HG02678 (cell line): ENCODE results near the gene MMP19.
"Not testable (repeated sequence)": the region's sequence is repeated elsewhere in the genome, so short reads cannot be mapped to it uniquely, and the experiment has no call there.

Experiments used
- ATAC-seq: cut with Tn5 transposase; IDR thresholded peaks from one replicate; pipeline ENCODE4 v1.9.1; 2021; ENCODE audit warnings: mild to moderate bottlenecking, moderate library complexity; ENCODE audit not compliant: unreplicated experiment

The MMP19 gene

DNA sequence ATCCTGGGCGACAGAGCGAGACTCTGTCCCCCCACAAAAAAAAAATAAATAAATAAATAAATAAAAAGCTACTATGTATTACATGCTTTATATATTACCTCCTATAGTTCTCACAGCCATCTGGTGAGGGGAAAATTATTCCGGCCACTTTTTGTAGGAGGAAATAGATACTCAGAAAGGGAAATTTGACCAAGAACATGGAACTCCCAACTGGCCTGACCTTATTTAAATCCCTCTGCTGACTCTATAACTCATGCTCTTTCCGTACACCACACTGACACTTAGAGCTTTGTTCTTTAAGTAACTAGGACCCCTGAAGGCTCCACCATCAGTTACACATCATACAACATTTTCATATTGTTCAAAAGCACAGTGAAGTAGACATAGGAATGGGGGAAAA lies 2.2 kb upstream of the MMP19 start:
- ATAC-seq = no peak

DNA sequence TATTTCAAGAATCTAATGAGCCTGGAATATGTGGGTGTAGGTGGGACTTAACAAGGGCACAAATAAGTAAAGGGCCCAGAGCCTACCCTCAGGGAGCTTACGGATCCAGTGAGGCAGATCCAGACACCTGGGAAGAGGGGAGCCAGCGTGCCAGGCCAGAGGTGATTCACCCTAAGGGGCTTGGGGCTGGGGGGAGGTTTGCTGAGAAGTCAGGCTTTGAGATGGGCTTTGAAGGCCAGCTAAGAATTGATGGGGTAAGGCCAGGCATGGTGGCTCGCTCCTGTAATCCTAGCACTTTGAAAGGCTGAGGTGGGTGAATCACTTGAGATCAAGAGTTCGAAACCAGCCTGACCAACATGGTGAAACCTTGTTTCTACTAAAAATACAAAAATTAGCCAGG lies 695 bp upstream of the MMP19 start:
- ATAC-seq = no peak

DNA sequence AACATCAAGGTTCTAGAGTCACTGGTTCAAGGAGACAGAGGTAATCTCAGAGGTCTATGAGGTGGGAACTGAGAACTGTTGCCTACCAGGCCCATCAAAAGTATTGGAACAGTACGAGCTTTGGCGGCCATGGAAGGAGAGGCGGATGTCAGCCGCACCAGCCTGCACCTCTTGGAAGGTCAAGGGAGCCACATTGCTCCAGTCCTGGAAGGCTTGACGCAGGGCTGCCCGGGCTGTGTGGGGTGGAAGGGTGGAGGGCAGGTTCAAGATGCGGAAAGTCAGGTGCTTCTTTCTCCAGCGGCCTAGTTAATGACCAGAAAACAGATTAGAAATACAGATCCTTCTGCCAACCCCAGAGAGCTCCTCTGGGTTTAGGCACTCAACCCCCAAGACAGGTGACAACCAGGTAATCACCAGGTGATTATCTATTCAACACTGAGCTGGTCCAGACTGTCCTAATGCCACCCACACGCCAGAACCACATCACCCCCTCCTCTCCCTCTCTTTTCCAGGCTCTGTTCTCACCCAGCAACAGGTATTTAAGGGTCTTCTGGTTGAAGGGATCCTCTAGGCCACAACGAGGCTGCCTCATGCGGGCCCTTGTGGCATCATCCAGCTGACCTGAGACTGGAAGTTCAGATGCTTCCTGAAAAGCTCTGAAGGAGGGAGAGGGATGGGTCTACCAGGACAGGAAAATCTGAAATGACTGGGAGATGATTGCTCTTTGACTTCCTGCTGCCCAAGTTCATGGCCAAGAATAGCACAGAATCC lies 2.0 kb downstream of the MMP19 start:
- no peak for ATAC-seq

DNA sequence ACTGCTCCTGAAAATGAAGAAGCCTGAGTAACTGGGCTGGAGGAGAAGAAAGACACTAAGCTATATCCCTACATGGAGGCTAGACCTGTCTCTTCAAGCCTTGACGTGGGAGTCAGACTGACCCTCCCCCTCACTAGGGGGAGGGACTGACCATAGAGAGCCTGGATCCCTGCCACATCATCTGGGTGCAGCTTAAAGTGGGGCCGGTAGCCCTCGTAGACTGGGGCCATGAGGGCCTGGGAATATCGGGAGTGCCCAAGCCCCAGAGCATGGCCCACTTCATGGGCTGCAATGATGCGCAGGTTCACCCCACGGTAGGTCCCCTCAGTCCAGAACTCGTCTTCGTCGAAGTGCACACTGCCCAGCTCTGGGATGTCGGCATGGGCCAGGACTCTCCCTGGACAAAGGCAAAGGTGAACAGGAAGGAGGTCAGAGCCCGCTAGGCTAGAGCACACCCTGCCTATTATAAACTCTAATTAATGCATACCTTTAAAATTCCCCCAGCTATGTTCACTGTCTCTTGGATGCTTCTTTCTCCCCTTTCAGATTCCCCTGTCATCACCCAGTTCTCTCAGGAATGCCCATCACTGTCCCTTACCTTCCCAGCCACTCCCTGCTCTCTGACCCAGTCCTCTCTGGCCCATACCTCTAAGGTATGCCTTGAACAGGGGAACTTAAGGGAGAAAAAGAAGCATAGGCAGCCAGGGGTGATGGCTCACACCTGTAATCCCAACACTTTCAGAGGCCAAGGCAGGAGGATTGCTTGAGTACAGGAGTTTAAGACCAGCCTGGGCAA lies 3.2 kb downstream of the MMP19 start:
- no peak for ATAC-seq

DNA sequence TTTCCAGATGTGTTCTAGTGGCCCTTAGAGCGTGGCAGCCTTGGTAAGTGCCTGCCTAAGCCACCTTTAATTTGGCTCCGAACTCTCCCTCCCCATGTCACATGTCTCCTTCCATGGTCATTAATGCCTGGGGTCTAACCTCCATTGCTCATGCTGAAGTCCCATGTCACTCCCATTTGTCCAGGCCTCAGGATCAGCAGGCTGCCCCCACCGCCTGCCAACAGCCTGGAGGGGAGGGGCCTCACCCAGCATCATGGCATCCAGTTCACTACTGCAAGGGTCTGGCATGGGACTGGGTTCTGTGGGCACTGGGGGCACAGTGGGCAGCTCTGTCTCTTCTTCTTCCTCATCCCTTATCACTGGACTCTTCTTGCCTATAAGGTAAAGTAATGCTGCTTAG lies 4.4 kb downstream of the MMP19 start:
- ATAC-seq = no peak

DNA sequence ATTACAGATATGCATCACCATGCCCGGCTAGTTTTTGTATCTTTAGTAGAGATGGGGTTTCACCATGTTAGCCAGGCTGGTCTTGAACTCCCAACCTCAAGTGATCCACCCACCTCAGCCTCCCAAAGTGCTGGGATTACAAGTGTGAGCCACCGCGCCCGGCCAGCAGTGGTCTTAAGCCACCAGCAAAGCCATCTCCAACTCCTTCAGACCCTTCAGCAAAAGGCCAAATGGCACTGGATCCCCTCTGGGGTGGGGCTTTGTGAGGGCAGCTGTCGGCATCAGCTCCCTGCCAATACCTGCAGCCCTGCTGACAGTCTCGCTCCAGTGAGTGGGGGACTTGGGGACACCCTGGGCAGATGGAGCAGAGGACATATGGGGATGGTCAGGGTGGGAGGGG lies 8.3 kb downstream of the MMP19 start:
- not testable (repeated sequence) for ATAC-seq

DNA sequence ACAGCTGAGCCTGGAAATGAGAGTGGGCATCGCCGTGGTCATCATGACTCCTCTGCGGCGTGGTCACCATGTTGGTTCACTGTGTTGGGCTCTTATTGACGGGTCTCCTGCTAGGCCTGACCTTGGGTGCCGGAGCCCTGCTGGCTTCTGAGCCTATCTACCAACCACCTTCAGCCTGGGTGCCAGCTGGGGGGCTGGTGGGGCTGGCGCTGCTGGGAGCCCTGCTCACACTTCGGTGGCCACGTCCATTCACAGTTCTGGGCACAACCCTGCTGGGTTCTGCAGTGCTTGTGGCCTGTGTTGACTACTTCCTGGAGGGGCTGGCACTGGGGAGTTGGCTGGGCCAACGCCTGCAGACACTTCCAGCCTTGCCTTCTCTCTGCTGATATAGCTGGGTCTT lies 9.7 kb downstream of the MMP19 start:
- ATAC-seq = no peak

DNA sequence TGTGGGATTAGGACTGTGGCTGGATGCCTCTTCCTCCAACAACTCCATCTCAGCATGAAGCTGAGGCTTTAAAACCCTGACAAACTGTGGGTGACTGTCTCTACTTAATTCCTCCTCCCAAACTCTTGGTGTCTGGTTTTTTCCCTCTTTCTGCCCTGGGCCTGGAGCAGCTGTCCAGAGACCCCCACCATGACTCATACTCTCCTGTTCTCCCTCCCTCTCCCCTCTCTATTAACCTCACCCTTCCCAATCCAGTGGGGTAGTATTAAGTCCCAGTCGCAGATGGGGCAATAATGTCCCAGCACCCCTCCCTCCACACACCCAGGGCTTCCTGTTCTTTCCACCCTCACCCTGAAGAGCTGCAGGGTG lies 11.3 kb downstream of the MMP19 start:
- no peak for ATAC-seq

DNA sequence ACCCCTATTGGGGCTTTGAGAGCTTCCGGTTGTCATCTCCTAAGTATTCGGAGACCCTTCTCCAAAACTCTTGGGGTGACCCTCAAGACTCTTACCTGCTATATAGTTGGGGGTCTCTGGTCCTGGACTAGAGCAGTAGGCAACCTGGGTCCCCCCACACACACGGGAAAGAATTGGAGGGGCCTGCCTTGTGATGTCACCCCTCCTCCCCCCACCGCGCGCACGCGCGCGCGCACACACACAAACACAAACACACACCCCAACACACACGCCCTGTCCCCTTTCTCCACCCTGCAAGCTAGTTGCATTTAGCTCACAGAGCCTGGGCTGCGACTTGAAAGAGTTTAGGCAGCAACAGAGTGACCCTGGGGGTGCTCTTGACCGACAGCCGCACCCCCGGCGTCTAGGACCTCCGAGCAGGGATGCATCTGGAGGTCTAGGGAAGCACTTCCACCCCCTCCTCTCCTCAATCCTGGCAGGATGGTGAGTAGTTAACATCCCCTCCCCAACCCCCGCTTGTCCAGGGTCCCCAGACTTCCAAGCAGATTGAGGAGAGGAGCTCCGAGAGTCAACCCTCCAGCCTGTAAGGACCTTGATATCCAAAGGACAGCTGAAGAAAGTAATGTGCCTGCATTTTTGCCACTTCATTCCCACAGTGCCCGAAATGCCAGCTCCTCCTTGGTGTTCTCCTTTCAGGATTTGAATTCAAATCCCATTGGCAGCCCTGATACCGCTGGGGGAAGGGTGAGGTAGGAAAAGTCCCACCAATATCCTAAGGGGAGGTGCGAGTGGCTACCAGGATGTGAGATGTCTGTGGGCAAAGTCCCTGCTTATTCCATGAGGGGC lies 11.9 kb downstream of the MMP19 start:
- no peak for ATAC-seq

DNA sequence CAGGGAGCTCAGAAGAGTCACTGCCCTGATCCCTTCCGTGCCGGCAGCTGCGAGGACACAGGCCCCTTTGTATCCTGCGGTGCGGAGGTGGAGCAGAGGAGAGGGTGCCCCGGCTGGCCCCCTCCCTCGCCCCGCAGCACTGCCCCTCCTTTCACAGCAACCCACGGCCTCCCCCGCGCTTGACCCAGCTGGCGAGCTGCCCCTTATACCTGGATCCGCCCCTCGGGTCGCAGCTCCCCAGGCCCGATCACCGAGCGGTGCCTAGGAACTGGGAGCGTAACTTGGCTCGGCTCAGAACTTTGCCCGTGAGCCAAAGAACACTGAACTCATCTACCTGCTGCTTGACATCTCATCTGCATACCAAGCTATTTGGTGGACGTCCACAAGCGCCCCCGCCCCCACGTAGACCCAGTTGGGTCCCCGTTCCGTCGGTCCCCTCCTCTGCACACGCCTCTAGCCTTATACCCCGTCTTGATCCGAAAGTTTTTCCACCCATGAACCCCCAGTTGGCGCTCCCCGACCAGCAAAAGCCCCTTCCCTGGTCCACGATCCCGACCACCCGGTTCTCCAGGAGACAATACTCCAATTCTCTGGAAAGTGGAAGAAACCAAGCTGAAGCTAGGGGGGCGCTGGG lies 12.7 kb downstream of the MMP19 start:
- peak; percentile 22 for ATAC-seq

DNA sequence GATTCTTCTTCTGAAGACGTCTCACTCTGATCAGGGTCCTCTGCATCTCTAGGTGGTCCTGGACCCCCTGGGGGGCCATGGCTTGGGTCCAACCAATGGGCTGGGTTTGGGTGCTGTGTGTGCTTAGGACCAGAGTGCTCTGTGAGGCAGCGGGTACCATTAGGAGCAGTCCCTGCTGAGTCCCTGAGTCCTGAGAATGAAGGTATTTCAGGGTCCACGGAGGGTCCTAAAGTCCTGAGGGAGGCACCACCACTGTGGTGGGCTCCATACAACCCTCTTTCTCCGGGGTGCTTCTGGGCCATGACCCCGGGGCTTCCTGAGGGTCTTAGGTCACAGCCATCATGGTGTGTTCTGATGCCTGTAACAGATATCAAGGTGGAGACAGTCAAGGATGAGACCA lies 14.4 kb downstream of the MMP19 start:
- ATAC-seq = no peak

DNA sequence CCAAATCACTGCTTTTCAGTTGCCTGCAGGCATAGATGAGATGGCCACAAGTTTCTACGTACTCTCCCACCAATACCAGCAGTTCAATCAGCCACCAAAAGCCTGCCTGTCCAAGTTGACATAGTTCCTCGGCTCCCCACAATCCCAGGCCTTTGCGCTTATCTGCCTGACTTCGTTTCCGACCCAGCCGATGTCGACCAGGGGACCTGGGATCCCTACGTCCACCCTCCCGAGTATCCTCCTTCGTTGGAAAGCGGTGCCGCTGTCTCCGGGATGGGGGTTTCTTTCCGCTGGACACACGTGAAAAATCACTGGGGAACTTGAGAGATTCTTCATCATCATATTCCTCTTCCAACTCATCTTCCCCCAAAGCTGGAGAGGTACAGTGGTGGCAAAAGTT lies 14.9 kb downstream of the MMP19 start:
- ATAC-seq = no peak

DNA sequence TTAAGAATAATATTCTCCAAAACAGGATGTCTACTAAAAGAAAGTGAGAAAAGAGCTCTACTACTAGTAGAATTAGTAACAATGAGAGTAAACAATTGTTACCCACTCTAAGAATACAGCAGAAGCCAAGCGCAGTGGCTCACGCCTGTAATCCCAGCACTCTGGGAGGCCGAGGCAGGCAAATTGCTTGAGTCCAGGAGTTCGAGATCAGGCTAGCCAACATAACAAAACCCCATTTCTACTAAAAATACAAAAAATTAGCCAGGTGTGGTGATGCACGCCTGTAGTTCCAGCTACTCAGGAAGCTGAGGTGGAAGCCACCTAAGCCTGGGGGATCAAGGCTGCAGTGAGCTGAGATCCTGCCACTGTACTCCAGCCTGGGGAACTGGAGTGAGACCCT lies 18.0 kb downstream of the MMP19 start:
- ATAC-seq = no peak

DNA sequence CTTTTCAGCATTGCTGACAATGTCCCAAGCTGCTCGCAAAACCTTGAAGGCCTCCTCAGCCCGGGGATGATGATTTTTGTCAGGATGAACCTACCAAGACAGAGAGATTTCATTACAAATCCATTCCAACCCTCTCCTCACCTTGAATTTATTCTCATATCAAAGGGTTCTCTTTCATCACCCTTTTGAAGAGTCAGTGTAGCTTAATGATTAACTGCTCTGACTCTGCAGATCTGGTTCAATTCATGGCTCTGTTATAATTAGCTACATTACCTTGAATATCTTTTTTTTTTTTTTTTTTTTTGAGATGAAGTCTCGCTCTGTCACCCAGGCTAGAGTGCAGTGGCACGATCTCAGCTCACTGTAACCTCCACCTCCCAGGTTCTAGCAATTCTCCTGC lies 19.3 kb downstream of the MMP19 start:
- no peak for ATAC-seq

DNA sequence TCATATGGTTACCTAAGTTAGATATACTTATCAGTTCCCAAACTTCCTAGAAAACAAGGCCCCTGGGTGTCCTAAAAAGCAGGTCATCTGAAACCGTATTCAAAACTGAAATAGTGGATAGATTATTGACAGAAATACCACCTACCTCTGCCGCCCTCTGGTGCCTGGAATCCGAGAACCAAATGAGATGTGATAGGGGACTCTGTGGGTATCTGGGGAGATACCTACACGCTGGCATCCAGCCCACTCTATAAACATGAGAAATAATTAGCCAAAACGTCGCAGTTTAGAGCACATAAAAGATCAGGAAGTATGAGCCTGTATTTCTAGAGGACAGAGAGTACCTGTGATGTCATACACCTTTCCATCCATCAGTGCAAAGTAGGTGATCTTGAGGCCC lies 20.5 kb downstream of the MMP19 start:
- no peak for ATAC-seq

DNA sequence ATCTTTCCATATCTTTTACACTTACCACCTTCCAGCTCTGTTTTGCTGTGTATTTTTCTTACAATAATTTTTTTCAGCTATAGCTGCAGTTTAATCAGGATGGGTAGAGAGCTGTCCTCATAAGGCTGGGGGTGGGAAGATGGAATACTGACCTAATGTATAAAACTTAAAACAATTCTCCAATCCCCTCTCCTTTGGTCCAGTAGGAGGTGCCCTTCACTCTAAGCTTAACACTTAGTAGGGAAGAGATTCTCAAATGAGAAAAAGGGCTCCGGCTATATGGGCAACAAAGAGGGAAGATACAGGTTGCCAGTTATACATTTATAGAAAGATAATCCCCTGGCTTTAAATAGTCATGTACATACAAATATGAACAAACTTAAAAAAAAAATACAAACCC lies 22.1 kb downstream of the MMP19 start:
- ATAC-seq = no peak

DNA sequence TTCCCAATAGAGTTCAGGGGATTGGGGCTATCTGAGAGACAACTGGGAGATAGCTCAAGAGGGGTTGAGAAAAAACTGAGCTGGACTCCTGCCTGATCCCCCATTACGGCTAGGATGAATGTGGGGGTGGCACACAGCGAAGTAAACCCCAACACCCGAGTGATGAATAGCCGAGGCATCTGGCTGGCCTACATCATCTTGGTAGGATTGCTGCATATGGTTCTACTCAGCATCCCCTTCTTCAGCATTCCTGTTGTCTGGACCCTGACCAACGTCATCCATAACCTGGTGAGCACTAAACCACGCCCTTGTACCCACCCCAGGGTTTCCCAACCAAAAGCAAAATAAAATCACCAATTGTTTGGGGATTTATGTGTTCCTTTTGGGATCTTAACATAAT lies 23.9 kb downstream of the MMP19 start:
- ATAC-seq = no peak

DNA sequence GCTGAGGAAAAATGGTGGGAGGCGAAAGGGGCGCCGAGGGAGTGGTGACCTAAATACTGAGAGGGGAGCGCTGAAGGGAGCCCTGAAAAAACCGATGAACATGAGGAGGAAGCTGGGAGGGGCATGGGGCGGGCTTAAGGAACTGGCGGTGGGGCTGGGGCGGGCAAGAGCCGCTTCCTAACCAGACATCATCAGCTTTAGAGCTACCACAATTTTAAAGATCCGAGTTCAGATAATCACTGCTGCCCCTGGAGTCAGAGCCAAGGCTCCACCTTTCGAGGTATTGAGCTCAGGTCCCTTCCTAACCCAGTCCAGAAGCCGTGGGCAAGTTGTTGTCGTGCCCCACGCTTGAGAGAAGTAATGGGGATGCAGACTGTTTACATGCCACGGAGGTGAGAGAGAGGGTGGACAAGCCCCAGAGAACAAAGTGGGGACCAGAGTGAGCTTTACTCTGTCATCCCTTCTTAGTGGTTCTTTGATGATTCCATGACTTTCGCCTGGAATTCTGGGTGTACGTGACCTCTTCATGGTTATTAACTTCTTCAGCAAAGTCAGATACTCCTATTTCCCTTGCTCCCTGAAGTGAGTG lies 24.5 kb downstream of the MMP19 start:
- ATAC-seq = peak; percentile 23

DNA sequence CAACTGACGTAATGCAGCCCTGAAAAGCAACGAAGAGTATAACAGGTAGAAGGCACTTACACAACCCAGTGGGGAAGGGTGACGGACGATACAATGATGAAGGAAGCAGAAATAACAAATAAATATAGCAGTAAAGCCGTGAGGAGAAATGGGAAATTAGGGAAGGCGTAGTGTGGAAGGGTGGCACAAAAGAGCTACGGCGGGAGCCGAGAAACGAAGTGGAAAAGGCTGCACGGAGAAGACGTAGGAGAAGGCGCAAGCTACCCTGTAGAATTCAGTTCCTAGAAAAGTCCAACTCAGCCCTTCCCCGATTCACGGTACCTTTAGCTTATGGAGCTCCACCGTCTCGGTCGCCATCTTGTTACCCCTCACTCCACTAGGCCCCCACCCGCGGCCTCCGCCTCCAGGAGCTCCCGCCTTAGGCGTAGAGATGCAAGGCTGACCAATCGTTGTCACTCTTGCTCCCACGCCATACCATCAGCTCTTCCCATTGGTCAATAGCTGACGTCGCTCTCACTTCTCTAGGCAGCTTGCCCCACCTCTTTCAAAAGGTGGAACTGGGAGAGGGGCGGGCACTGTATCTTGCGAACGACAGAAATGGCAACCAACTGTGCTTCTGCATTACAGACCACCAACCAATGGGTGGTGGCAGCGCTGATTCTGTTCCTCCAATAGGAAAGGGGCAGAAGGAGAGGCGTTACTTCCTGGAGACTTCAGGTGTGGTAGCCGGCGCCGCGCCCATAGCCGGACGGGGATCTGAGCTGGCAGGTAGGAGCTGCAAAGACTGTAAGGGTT lies 25.2 kb downstream of the MMP19 start, which contains the start of the genes ORMDL2 and SARNP:
Gene ORMDL2 (plus strand): TSS at position 697 of the 795 bp plus-strand sequence. CDS start 959 bp downstream, outside the sequence.
Gene SARNP (minus strand): TSS at position 380 of the 795 bp plus-strand sequence. CDS start 23 bp downstream, at position 357.
- ATAC-seq = peak; percentile 97

DNA sequence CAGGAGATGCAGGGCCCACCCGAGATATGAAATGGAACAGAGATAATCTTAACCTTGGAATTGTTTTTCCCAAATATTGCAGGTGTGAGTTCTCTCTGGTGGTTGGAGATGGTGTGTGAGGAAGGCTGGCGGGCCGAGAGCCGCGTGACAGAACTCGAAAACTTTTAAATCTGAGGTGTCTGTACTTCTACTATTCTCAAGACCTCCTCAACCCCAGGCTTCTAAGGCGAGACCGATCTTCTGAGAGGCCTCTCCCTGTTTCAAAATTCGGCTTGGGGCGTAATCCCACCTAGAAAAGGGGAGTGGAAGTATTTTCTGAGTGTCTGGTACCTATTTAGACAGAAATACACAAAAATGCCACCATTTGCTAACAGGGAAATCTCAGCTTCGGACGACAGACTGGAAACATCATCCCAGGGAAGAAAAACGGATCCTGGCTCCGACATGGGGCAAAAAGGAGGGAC lies 25.8 kb downstream of the MMP19 start:
- no peak for ATAC-seq
